ENCODE measurements around the gene PHACTR1. TPM values are rescaled to one million over a fixed set of nuclear protein-coding genes. Genes with fewer than 3 reads are reported as not detected.

Gene PHACTR1
- total RNA-seq, 1 experiment from 2014 or later = not detected

DNA sequence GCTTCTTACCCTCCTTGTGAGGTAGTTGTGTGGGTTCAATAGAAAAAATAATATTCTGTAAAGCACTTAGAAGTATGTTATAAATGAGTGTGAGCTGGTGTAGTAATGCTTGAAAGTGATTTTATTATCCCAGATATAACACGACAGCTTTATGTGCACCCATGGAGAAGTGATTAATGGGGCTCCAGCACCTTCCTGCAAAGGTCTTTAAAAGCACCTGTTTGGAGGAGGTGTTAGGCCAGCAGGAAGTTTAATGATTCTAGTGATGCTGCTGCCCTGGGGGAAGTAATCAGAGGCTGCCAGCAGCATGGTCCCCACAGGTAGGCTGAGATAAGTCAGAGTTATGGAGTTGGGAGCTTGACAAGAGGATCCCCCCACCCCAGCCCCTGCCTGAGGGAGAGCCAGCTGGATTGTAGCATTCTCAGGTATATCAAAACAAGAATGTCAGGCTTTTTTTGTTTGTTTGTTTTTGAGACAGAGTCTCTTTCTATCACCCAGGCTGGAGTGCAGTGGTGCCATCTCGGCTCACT is 166.3 kb downstream of the PHACTR1 start:
- intact Hi-C loops (cut with micrococcal nuclease) = no loop called here
- no peaks in the 10 kb centered on the region for H3K79me2 ChIP-seq (ENCODE audit: low read length)
- H3F3A ChIP-seq (ENCODE audit: low read length, unreplicated experiment) = no peaks in the 10 kb centered on the region
- H3K9ac ChIP-seq (ENCODE audit: low read length) = no peak overlapping the region
- no peak overlapping the region for H3K4me2 ChIP-seq (ENCODE audit: low read length)
- H3K9me3 ChIP-seq (ENCODE audit: low read length) = no peaks in the 10 kb centered on the region
- no peaks in the 10 kb centered on the region for H3K4me1 ChIP-seq (ENCODE audit: insufficient read depth, low read length)
- DNase-seq (no peak), ATAC-seq (no peak)
- ChIA-PET POLR2A (ENCODE audit: unreplicated experiment) (no interaction called here), CTCF (no interaction called here)
- H3K36me3 ChIP-seq (ENCODE audit: low read depth, low read length) = no peaks in the 10 kb centered on the region
- H3K4me3 ChIP-seq (ENCODE audit: low read length) = no peak overlapping the region
- peaks cover 57% of the 10 kb centered on the region for H3K27me3 ChIP-seq (ENCODE audit: low read length)
- TF ChIP-seq, protein P1, sequence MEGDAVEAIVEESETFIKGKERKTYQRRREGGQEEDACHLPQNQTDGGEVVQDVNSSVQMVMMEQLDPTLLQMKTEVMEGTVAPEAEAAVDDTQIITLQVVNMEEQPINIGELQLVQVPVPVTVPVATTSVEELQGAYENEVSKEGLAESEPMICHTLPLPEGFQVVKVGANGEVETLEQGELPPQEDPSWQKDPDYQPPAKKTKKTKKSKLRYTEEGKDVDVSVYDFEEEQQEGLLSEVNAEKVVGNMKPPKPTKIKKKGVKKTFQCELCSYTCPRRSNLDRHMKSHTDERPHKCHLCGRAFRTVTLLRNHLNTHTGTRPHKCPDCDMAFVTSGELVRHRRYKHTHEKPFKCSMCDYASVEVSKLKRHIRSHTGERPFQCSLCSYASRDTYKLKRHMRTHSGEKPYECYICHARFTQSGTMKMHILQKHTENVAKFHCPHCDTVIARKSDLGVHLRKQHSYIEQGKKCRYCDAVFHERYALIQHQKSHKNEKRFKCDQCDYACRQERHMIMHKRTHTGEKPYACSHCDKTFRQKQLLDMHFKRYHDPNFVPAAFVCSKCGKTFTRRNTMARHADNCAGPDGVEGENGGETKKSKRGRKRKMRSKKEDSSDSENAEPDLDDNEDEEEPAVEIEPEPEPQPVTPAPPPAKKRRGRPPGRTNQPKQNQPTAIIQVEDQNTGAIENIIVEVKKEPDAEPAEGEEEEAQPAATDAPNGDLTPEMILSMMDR (conservative IDR thresholded peaks at IDR 0.05; ENCODE audit: low read depth, low read length) = no peak
- no peak for TF ChIP-seq EZH2 (IDR thresholded peaks at IDR 0.05; ENCODE audit: low read length, unreplicated experiment)
- TF ChIP-seq EZH2phosphoT487 (IDR thresholded peaks at IDR 0.05; ENCODE audit: borderline replicate concordance, low read length) = no peak
- H3K27ac ChIP-seq (ENCODE audit: low read length) = no peak overlapping the region
- no peaks in the 10 kb centered on the region for H4K20me1 ChIP-seq (ENCODE audit: low read length)
- no peak overlapping the region for H2AFZ ChIP-seq (ENCODE audit: low read length)
- no TSS peak for BruUV-seq (replicated peaks)
- H3K9me2 ChIP-seq (replicated peaks; ENCODE audit: low read length) = no peaks in the 10 kb centered on the region

DNA sequence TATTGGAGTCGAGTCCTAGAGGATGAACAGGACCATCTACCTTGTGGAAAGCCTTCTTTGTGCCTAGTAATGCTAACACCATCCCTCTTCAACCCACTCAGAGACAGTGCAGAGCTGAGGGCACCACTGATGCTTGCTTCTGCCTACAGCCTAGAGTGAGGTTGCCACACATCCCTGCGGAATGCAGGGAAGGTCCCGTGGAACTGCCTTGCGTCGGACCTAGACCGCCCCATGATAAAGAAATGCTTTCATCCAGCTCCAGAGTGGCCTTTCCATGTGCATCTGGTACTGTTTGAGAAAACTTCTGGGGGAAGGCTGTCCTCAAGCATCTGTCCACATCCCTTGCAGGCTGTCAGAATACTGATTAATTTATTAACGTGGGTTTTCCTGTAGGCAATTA is 168.4 kb downstream of the PHACTR1 start:
- Histone ChIP-seq H3K4me2 (ENCODE audit: low read length) (no peak overlapping the region), H3K36me3 (ENCODE audit: low read depth, low read length) (no peaks in the 10 kb centered on the region), H3K4me3 (ENCODE audit: low read length) (no peak overlapping the region), H3K27me3 (ENCODE audit: low read length) (peaks cover 61% of the 10 kb centered on the region), H3K79me2 (ENCODE audit: low read length) (no peaks in the 10 kb centered on the region), H3F3A (ENCODE audit: low read length, unreplicated experiment) (no peaks in the 10 kb centered on the region), H3K9me2 (replicated peaks; ENCODE audit: low read length) (no peaks in the 10 kb centered on the region), H4K20me1 (ENCODE audit: low read length) (no peaks in the 10 kb centered on the region), H3K4me1 (ENCODE audit: insufficient read depth, low read length) (no peaks in the 10 kb centered on the region), H3K9me3 (ENCODE audit: low read length) (no peaks in the 10 kb centered on the region), H2AFZ (ENCODE audit: low read length) (no peak overlapping the region), H3K9ac (ENCODE audit: low read length) (no peak overlapping the region), H3K27ac (ENCODE audit: low read length) (no peak overlapping the region)
- no peak for DNase-seq
- no TSS peak for BruUV-seq (replicated peaks)
- intact Hi-C loops (cut with micrococcal nuclease) = no loop called here
- ATAC-seq = no peak
- TF ChIP-seq EZH2phosphoT487 (IDR thresholded peaks at IDR 0.05; ENCODE audit: borderline replicate concordance, low read length) (no peak), EZH2 (IDR thresholded peaks at IDR 0.05; ENCODE audit: low read length, unreplicated experiment) (no peak)
- TF ChIP-seq, protein P1 (conservative IDR thresholded peaks at IDR 0.05; ENCODE audit: low read depth, low read length) = no peak
- ChIA-PET POLR2A (ENCODE audit: unreplicated experiment) (no interaction called here), CTCF (no interaction called here)

DNA sequence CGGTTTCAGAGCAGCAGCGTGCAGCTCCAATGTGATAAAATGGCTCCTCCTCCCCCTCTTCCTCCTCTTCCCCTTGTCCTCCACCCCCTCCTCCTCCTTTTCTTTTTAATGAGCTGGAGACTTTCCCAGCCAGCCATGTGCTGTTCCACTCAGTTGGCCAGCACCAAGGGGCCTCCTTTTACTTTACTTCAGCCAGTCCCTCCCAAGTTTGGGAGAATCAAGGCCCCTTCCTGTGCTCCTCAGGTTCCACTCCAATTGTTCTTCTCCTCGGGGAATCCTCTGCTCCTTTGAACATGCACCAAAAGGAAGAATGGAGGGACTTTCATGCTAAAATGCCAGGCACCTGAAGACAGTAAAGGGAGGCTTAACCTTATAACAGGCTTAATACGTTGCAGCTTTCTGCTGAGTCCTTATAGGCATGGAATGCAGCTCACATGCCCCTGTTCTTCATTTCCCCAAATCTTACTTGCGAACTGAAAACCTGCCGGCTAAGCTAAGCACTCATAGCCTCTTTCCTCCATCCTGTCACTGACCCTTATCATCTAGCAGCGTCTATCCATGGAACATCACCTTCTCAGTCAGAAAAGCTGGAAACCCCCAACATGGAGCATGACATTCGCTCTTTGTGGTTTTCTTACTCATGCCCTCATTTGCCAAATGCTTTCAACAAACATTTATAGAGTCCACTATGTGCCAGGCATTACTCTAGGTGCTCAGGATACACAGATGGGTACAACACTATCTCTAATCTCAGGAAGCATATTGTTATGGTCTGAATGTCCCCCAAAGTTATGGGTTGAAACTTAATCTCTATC is 170.6 kb downstream of the PHACTR1 start:
- Histone ChIP-seq H4K20me1 (ENCODE audit: low read length) (no peaks in the 10 kb centered on the region), H3F3A (ENCODE audit: low read length, unreplicated experiment) (no peaks in the 10 kb centered on the region), H3K9me3 (ENCODE audit: low read length) (peaks cover 8% of the 10 kb centered on the region; the same call in 1 of the 2 replicates), H3K4me3 (ENCODE audit: low read length) (no peak overlapping the region), H3K27me3 (ENCODE audit: low read length) (peaks cover 45% of the 10 kb centered on the region), H3K4me1 (ENCODE audit: insufficient read depth, low read length) (no peaks in the 10 kb centered on the region), H3K79me2 (ENCODE audit: low read length) (no peaks in the 10 kb centered on the region), H3K36me3 (ENCODE audit: low read depth, low read length) (no peaks in the 10 kb centered on the region), H2AFZ (ENCODE audit: low read length) (no peak overlapping the region), H3K9me2 (replicated peaks; ENCODE audit: low read length) (no peaks in the 10 kb centered on the region), H3K27ac (ENCODE audit: low read length) (no peak overlapping the region), H3K9ac (ENCODE audit: low read length) (no peak overlapping the region), H3K4me2 (ENCODE audit: low read length) (no peak overlapping the region)
- DNase-seq (peak; percentile 11), ATAC-seq (no peak)
- ChIA-PET CTCF (no interaction called here), POLR2A (ENCODE audit: unreplicated experiment) (no interaction called here)
- no TSS peak for BruUV-seq (replicated peaks)
- TF ChIP-seq EZH2phosphoT487 (IDR thresholded peaks at IDR 0.05; ENCODE audit: borderline replicate concordance, low read length) = no peak
- no peak for TF ChIP-seq EZH2 (IDR thresholded peaks at IDR 0.05; ENCODE audit: low read length, unreplicated experiment)
- TF ChIP-seq, protein P1 (conservative IDR thresholded peaks at IDR 0.05; ENCODE audit: low read depth, low read length) = no peak
- intact Hi-C loops (cut with micrococcal nuclease) = no loop called here

Data from PC-3 (cell line).